ENCODE data around the gene RNF8. TPM values are rescaled to one million over a fixed set of nuclear protein-coding genes. Genes with fewer than 3 reads are reported as not detected.

RNF8 gene
- total and polyA plus RNA-seq, 2 donors (not counting 3 experiments of a cell fraction or from before 2014, with no cell fraction given): 16.6 to 27.3 TPM

DNA sequence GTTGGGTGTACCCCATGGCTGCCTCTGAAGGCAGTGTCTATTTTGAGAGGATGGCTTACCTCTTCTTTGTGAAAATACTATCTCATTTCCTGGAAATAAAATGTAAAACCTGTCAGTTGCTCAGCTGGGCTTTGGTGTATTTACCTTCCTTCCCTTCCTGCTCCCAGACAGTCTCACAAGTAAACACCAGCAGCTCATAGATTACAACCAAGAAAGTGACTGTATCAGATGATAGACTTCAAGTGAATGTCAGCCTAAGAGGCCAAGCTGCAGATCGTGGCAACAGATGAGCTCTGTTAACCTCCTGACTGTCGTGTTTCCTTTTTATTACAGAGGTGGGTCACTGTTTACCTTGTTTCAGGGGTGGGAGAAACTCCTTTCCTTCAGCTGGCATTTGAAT, 37.3 kb downstream of the RNF8 start:
- Histone ChIP-seq H3K4me2 (ENCODE audit: insufficient read depth, low read length) (no peak overlapping the region), H3K9me1 (replicated peaks; ENCODE audit: control insufficient read depth, extremely low read depth, insufficient read depth, low read length) (no peaks in the 10 kb centered on the region), H3K27me3 (ENCODE audit: control insufficient read depth in 2 of 2, insufficient read depth in 2 of 2, low read length in 2 of 2) (no peaks in the 10 kb centered on the region), H3K4me3 (replicated peaks in 1 of 3; ENCODE audit: insufficient read depth in 1 of 3, low read depth in 1 of 3, low read length in 3 of 3) (no peak overlapping the region), H4K20me1 (replicated peaks; ENCODE audit: control insufficient read depth, extremely low read depth, insufficient read depth, low read length) (no peaks in the 10 kb centered on the region), H3K9ac (replicated peaks; ENCODE audit: extremely low read depth, insufficient read depth, low read length) (no peak overlapping the region), H3K9me3 (replicated peaks; ENCODE audit: control insufficient read depth, insufficient read depth, low read length) (no peaks in the 10 kb centered on the region), H3K36me3 (ENCODE audit: control insufficient read depth in 2 of 2, extremely low read depth in 1 of 2, insufficient read depth in 2 of 2, low read length in 2 of 2) (peaks cover 5 to 26% of the 10 kb centered on the region in 2 experiments), H2AFZ (ENCODE audit: low read depth, low read length) (no peak overlapping the region), H3K27ac (ENCODE audit: insufficient read depth, low read depth, low read length) (no peak overlapping the region), H3K4me1 (ENCODE audit: control insufficient read depth, extremely low read depth, insufficient read depth, low read length) (no peaks in the 10 kb centered on the region), H3K79me2 (ENCODE audit: control insufficient read depth, insufficient read depth, low read length) (no peaks in the 10 kb centered on the region)
- no peak for FAIRE-seq
- ChIA-PET CTCF (interaction anchor here (1.2 kb wide), 1 partner anchor 8 kb away, joined by 3 read pairs; no protein-coding TSS in a partner anchor), POLR2A (no interaction called here)
- dilution Hi-C loops (cut with MboI; ENCODE audit: extremely low pct_ligation_motif_present, low sequenced_read_pairs): no loop called here
- intact Hi-C loops (cut with micrococcal nuclease): no loop called here
- BruUV-seq (replicated peaks): no TSS peak
- DNase-seq (ENCODE audit: low read depth, low spot score): no peak
- no peak for TF ChIP-seq CTCF (IDR thresholded peaks at IDR 0.05; ENCODE audit: extremely low read depth in 1 of 2, insufficient read depth in 1 of 2, low read depth in 1 of 2, low read length in 2 of 2)
- TF ChIP-seq POLR2A (IDR thresholded peaks at IDR 0.05; ENCODE audit: low read depth, low read length): no peak
- TF ChIP-seq JUN (IDR thresholded peaks at IDR 0.05; ENCODE audit: borderline replicate concordance, insufficient read depth, insufficient read length, low read depth): no peak
- no peak for TF ChIP-seq MAX (IDR thresholded peaks at IDR 0.05; ENCODE audit: insufficient read depth, insufficient read length)
- no peak for TF ChIP-seq POLR2AphosphoS5 (IDR thresholded peaks at IDR 0.05; ENCODE audit: insufficient read depth, low read depth, low read length)
- TF ChIP-seq FOS (IDR thresholded peaks at IDR 0.05; ENCODE audit: borderline replicate concordance, insufficient read depth, low read length): no peak
- TF ChIP-seq GATA2 (IDR thresholded peaks at IDR 0.05; ENCODE audit: insufficient read depth, insufficient read length, low read depth, low read length): no peak
- no peak for TF ChIP-seq EZH2 (IDR thresholded peaks at IDR 0.05; ENCODE audit: borderline replicate concordance, low read depth, low read length, severe bottlenecking)
- no peak for TF ChIP-seq MYC (IDR thresholded peaks at IDR 0.05; ENCODE audit: low read depth, low read length)
